ENCODE measurements around the gene WDR5. TPM values are rescaled to one million over a fixed set of nuclear protein-coding genes. Genes with fewer than 3 reads are reported as not detected.

Gene WDR5
- polyA plus RNA-seq, 4 donors = 14.6 to 36.7 (median 23.2) TPM

DNA sequence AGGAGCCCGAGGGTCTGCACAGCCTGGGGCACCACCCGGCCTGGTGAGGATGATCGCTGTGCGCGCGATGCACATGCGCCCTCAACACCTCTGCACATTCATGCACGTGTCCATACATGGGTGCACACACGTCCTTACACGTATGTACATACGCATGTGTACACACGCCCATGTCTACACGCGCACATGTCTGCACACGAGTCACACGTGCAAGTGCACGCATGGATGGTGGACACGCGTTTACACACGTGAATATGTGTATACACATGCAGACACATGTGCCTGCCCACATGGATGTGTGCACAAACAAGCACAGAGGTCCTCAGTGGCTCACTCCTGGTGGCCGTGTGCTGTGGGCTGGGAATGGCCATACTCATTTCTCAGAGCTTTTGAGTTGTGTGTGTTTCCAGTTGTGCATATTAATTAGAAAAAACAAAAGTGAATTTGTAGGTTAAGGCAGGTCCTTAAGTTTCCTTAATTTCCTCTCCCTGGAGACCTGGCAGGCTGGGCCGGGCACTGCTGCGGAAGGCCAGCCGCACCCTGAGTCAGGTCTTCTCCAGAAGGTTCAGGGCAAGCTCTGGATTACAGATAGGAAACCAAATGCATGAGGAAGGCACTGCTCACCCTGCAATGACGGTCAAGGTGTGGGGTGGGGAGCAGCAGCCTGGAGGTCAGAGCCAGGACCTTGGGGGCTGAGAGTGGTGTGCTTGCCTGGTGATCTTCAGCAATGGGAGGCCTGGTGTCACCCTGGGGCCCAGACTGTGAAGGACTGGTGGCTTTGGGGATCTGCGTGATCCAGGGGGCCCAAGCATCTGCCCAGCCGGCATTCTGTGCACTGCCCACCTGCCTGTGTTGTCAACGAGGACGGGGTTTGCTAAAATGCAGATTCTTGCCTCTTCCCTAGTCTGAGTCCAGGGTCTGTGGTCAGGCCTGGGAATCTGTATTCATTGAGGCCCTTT is 29.8 kb downstream of the WDR5 start:
- FAIRE-seq = no peak
- Histone ChIP-seq H3K4me1 (ENCODE audit: control insufficient read depth in 3 of 3, insufficient read depth in 2 of 3, low read depth in 1 of 3, low read length in 2 of 3) (peaks cover 0 to 20% (median 3%) of the 10 kb centered on the region in 3 donors), H3K27ac (ENCODE audit: low read depth in 1 of 3, low read length in 2 of 3) (no peak overlapping the region), H3K27me3 (ENCODE audit: control insufficient read depth in 3 of 3, insufficient read depth in 3 of 3, low read length in 3 of 3) (no peaks in the 10 kb centered on the region), H3K36me3 (ENCODE audit: control insufficient read depth in 3 of 3, insufficient read depth in 2 of 3, low read depth in 1 of 3, low read length in 3 of 3) (peaks cover 0 to 6% (median 0%) of the 10 kb centered on the region in 3 donors), H3K4me3 (ENCODE audit: low read depth in 1 of 3, low read length in 3 of 3) (no peak overlapping the region), H3K9me3 (ENCODE audit: control insufficient read depth in 2 of 2, insufficient read depth in 1 of 2, low read depth in 1 of 2, low read length in 1 of 2) (peaks cover 0 to 10% of the 10 kb centered on the region in 2 donors)
- DNase-seq = peak; percentile 21 to 62
- 40 to 45% (median 42%) methylated on average over 29 of the region's 29 CpGs for WGBS, 3 donors

DNA sequence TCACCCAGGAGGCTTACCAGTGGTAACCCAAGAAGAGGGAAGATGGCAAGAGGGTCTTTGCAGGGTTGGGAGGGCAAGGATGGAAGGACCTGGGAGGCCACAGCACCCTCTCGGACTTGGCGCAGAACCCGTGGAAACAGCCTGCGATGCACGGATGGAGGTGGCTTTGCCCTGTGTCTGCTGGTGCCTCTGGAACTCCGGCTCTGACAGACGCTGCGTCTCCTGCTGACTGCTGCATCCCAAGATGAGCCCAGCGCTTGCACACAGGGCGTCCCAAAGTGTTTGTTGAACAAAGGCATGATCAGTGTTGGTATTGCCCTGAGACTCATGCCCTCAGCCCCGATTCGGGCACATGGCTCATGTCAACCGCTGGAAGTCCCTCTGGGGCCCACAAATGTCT is 30.5 kb downstream of the WDR5 start:
- Histone ChIP-seq H3K27me3 (ENCODE audit: control insufficient read depth in 3 of 3, insufficient read depth in 3 of 3, low read length in 3 of 3) (no peaks in the 10 kb centered on the region), H3K27ac (ENCODE audit: low read depth in 1 of 3, low read length in 2 of 3) (no peak overlapping the region), H3K4me1 (ENCODE audit: control insufficient read depth in 3 of 3, insufficient read depth in 2 of 3, low read depth in 1 of 3, low read length in 2 of 3) (peaks cover 0 to 20% (median 3%) of the 10 kb centered on the region in 3 donors), H3K9me3 (ENCODE audit: control insufficient read depth in 2 of 2, insufficient read depth in 1 of 2, low read depth in 1 of 2, low read length in 1 of 2) (peaks cover 0 to 10% of the 10 kb centered on the region in 2 donors), H3K4me3 (ENCODE audit: low read depth in 1 of 3, low read length in 3 of 3) (no peak overlapping the region), H3K36me3 (ENCODE audit: control insufficient read depth in 3 of 3, insufficient read depth in 2 of 3, low read depth in 1 of 3, low read length in 3 of 3) (peaks cover 0 to 4% (median 0%) of the 10 kb centered on the region in 3 donors)
- WGBS, 3 donors = 93 to 96% (median 95%) methylated on average over 13 of the region's 13 CpGs
- no peak for FAIRE-seq
- DNase-seq = no peak

DNA sequence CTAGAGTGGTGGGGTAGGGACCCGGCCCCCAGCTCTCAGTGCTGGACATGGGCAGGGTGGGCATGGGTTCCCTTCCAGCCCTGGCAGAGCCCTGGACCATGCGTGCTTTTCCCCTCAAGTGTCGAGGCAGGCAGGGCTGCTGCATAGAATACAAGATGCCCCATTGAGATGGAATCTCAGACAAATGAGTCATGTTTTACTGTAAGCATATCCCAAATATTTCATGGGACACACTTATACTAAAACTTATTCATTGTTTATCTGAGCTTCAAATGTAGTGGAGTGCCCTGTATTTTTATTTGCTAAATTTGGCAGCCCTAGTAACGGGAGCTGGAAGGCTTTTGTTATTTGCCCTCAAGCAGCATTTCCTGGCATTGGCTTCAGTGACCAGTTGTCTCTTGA is 31.6 kb downstream of the WDR5 start:
- FAIRE-seq = no peak
- DNase-seq = no peak
- Histone ChIP-seq H3K4me1 (ENCODE audit: control insufficient read depth in 3 of 3, insufficient read depth in 2 of 3, low read depth in 1 of 3, low read length in 2 of 3) (peaks cover 0 to 28% (median 3%) of the 10 kb centered on the region in 3 donors), H3K27ac (ENCODE audit: low read depth in 1 of 3, low read length in 2 of 3) (no peak overlapping the region), H3K27me3 (ENCODE audit: control insufficient read depth in 3 of 3, insufficient read depth in 3 of 3, low read length in 3 of 3) (no peaks in the 10 kb centered on the region), H3K4me3 (ENCODE audit: low read depth in 1 of 3, low read length in 3 of 3) (no peak overlapping the region), H3K9me3 (ENCODE audit: control insufficient read depth in 2 of 2, insufficient read depth in 1 of 2, low read depth in 1 of 2, low read length in 1 of 2) (peaks cover 0 to 10% of the 10 kb centered on the region in 2 donors), H3K36me3 (ENCODE audit: control insufficient read depth in 3 of 3, insufficient read depth in 2 of 3, low read depth in 1 of 3, low read length in 3 of 3) (peaks cover 0 to 4% (median 0%) of the 10 kb centered on the region in 3 donors)
- WGBS, 3 donors = 71 to 89% (median 75%) methylated on average over 4 of the region's 4 CpGs

DNA sequence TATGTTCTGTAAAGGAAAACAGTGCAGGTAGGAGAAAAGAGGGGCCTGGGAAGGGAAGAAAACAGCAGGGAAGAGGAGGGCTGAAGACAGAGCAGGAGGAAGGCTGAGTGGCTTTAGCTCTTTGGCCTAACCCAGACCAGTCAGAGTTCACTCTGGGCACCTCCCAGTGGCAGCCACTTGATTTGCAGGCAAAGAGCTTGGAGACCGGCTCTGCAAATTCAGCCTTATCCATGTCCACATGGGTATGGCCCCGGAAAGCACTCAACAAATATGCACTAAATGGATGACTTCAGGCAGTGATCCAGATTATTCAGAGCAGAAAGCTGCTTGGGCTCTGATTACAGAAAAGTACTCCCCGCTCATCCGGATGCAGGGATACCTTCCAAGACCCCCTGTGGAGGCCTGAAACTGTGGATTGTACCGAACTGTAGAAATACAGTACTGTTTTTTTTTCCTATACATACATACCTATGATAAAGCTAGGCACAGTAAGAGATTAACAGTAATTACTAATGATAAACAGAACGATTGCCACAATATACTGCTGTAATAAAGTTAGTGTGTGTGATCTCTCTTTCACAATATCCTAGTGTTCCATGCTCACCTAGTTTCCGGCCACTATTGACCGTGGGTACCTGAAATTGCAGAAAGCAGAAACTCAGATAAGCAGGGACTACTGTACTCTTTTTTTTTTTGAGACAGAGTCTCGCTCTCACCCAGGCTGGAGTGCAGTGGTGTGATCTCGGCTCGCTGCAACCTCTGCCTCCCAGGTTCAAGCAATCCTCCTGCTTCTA is 33.1 kb downstream of the WDR5 start:
- Histone ChIP-seq H3K27ac (ENCODE audit: low read depth in 1 of 3, low read length in 2 of 3) (peak overlapping the region in 2 of 3 donors; percentile 60 to 76), H3K4me1 (ENCODE audit: control insufficient read depth in 3 of 3, insufficient read depth in 2 of 3, low read depth in 1 of 3, low read length in 2 of 3) (peaks cover 0 to 22% (median 0%) of the 10 kb centered on the region in 3 donors), H3K27me3 (ENCODE audit: control insufficient read depth in 3 of 3, insufficient read depth in 3 of 3, low read length in 3 of 3) (no peaks in the 10 kb centered on the region), H3K36me3 (ENCODE audit: control insufficient read depth in 3 of 3, insufficient read depth in 2 of 3, low read depth in 1 of 3, low read length in 3 of 3) (peaks cover 0 to 4% (median 0%) of the 10 kb centered on the region in 3 donors), H3K9me3 (ENCODE audit: control insufficient read depth in 2 of 2, insufficient read depth in 1 of 2, low read depth in 1 of 2, low read length in 1 of 2) (peaks cover 0 to 10% of the 10 kb centered on the region in 2 donors), H3K4me3 (ENCODE audit: low read depth in 1 of 3, low read length in 3 of 3) (no peak overlapping the region)
- WGBS, 3 donors = 18 to 63% (median 41%) methylated on average over 11 of the region's 11 CpGs
- FAIRE-seq (no peak), DNase-seq (peak; percentile 86 to 89)

DNA sequence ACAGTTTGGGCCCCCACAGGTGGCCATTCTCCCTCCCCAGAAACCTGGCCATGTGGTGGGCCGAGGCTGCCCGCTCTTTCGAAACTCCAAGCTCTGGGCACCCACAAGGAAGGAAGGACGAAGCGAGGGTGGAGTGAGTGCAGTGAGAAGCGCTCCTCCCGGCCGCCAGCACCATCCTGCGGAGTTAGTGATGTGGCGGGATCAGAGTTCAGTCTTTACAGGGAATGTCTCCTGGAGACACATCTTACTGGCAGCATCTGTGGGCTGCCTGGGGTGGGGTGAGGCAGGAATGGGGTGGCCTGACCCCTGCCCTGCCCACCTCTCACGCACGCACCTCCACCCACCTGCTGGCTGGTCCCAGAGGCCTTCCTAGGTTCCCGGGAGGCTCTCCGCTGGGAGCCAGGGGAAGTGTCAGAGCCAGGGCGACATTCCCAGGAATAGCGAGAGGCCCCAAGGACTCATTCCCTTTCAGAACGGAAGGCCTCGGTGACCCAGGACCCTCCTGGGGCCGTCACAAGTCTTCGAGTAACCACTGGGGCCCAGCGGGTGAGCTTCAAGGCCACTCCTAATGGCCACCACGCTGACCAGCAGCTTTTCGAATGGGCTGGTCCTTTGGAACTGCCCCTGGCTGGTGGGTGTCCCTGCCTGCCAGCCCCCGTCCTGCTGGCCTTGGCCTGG is 34.0 kb downstream of the WDR5 start:
- Histone ChIP-seq H3K9me3 (ENCODE audit: control insufficient read depth in 2 of 2, insufficient read depth in 1 of 2, low read depth in 1 of 2, low read length in 1 of 2) (peaks cover 0 to 10% of the 10 kb centered on the region in 2 donors), H3K36me3 (ENCODE audit: control insufficient read depth in 3 of 3, insufficient read depth in 2 of 3, low read depth in 1 of 3, low read length in 3 of 3) (peaks cover 0 to 4% (median 0%) of the 10 kb centered on the region in 3 donors), H3K4me3 (ENCODE audit: low read depth in 1 of 3, low read length in 3 of 3) (no peak overlapping the region), H3K4me1 (ENCODE audit: control insufficient read depth in 3 of 3, insufficient read depth in 2 of 3, low read depth in 1 of 3, low read length in 2 of 3) (peaks cover 0 to 24% (median under 1%) of the 10 kb centered on the region in 3 donors), H3K27me3 (ENCODE audit: control insufficient read depth in 3 of 3, insufficient read depth in 3 of 3, low read length in 3 of 3) (no peaks in the 10 kb centered on the region), H3K27ac (ENCODE audit: low read depth in 1 of 3, low read length in 2 of 3) (peak overlapping the region in 2 of 3 donors; percentile 60 to 76)
- no peak for FAIRE-seq
- WGBS, 3 donors = 16 to 64% (median 39%) methylated on average over 24 of the region's 24 CpGs
- peak; percentile 86 to 88 for DNase-seq

DNA sequence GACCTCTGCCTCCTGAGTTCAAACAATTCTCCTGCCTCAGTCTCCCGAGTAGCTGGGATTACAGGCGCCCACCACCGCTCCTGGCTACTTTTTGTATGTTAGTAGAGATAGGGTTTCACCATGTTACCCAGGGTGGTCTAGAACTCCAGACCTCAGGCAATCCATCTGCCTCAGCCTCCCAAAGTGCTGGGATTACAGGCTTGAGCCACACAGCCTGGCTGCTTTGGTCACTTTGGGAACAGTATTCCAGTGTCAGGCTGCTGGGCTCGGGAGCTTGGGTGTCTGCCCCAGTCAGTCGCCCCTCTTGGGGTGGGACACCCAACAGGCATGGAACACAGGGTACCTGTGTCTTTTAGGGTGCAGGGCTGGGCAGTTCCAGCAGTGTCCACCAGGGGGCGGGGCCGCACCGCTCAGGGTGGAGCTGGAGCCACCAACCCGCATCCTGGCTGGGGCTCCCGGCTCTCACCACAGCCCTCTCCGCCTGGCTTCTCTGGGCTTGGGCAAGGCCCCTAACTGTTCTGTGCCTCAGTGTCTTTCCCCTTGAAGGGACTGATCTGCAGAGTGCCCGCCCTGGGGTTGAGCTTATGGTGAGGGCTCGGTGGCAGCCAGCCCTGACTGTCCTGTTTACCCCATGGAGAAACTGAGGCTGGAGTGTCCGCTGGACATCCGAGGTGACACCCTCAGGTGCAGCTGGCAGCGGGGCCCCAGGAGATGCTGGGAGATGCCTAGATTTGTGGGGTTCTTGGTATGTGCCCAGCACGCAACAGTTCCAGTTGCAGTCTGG is 34.8 kb downstream of the WDR5 start:
- H3K27ac ChIP-seq (ENCODE audit: low read depth in 1 of 3, low read length in 2 of 3) = peak overlapping the region in 2 of 3 donors; percentile 60 to 76
- DNase-seq (no peak), FAIRE-seq (no peak)
- H3K27me3 ChIP-seq (ENCODE audit: control insufficient read depth in 3 of 3, insufficient read depth in 3 of 3, low read length in 3 of 3) = no peaks in the 10 kb centered on the region
- H3K4me3 ChIP-seq (ENCODE audit: low read depth in 1 of 3, low read length in 3 of 3) = no peak overlapping the region
- 22 to 31% (median 25%) methylated on average over 16 to 17 of the region's 17 CpGs for WGBS, 3 donors
- peaks cover 0 to 10% of the 10 kb centered on the region in 2 donors for H3K9me3 ChIP-seq (ENCODE audit: control insufficient read depth in 2 of 2, insufficient read depth in 1 of 2, low read depth in 1 of 2, low read length in 1 of 2)
- H3K36me3 ChIP-seq (ENCODE audit: control insufficient read depth in 3 of 3, insufficient read depth in 2 of 3, low read depth in 1 of 3, low read length in 3 of 3) = peaks cover 0 to 4% (median 0%) of the 10 kb centered on the region in 3 donors
- H3K4me1 ChIP-seq (ENCODE audit: control insufficient read depth in 3 of 3, insufficient read depth in 2 of 3, low read depth in 1 of 3, low read length in 2 of 3) = peaks cover 0 to 31% (median 2%) of the 10 kb centered on the region in 3 donors

DNA sequence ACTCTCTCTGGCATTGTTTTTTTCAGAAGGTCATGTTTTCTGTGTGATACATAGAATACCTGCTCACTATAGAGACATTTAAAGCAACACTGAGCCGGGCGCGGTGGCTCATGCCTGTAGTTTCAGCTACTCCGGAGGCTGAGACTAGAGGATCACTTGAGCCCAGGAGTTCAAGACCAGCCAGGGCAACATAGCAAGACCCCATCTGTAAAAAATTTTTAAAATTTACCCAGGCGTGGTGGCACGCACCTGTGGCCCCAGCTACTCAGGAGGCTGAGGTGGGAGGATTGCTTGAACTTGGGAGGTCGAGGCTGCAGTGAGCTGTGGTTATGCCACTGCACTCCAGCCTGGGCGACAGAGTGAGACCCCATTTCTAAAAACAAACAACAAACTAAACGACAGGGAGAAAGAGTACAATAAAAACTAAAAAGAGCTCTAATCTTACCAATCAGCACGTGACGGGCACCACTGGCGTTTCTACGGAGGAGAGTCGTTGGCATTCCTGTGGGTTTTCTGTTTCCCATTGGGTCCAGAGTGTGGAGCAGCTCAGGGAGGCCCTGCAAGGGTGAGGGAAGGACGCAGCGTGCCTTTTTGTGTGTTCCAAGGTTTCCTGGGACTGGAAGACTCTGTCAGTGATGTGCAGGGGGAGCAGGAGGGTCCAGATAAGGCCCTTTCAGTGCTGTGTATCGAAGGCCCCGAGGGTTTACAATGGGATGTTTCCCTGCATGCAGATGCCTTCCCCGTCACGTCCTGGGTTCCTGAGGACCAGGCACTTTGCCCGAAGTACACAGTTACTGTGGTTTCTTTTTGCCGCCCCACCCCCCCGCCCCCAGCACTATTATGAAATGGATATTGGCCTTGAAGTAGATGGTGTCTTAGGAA is 35.7 kb downstream of the WDR5 start:
- Histone ChIP-seq H3K9me3 (ENCODE audit: control insufficient read depth in 2 of 2, insufficient read depth in 1 of 2, low read depth in 1 of 2, low read length in 1 of 2) (peaks cover 0 to 10% of the 10 kb centered on the region in 2 donors), H3K4me1 (ENCODE audit: control insufficient read depth in 3 of 3, insufficient read depth in 2 of 3, low read depth in 1 of 3, low read length in 2 of 3) (peaks cover 0 to 35% (median 2%) of the 10 kb centered on the region in 3 donors), H3K4me3 (ENCODE audit: low read depth in 1 of 3, low read length in 3 of 3) (no peak overlapping the region), H3K36me3 (ENCODE audit: control insufficient read depth in 3 of 3, insufficient read depth in 2 of 3, low read depth in 1 of 3, low read length in 3 of 3) (peaks cover 0 to 2% (median 0%) of the 10 kb centered on the region in 3 donors), H3K27ac (ENCODE audit: low read depth in 1 of 3, low read length in 2 of 3) (peak overlapping the region in 2 of 3 donors; percentile 9 to 19), H3K27me3 (ENCODE audit: control insufficient read depth in 3 of 3, insufficient read depth in 3 of 3, low read length in 3 of 3) (peaks cover 0 to 8% (median 0%) of the 10 kb centered on the region in 3 donors)
- FAIRE-seq = no peak
- peak in 1 of 2 donors; percentile 56 for DNase-seq
- WGBS, 3 donors = 57 to 66% (median 59%) methylated on average over 23 of the region's 23 CpGs
